Dedifferentiated amniotic fluid mesenchymal stem cell (primary cell): ENCODE results near the gene KISS1.

Experiments
- DNase-seq: peaks from one replicate; pipeline ENCODE4 v3.0.0-alpha.2; 2016; ENCODE audit errors: extremely low spot score

KISS1 gene

GRCh38 chr1:204155881-204156280 lies 40.4 kb downstream of the KISS1 start:
- no peak for DNase-seq

GRCh38 chr1:204154568-204155255 lies 41.6 kb downstream of the KISS1 start:
- DNase-seq, result no peak

GRCh38 chr1:204153667-204154066 lies 42.6 kb downstream of the KISS1 start:
- DNase-seq, result no peak

GRCh38 chr1:204152310-204153044 lies 43.8 kb downstream of the KISS1 start:
- no peak for DNase-seq

- DNase-seq, result peak; percentile 20
Observed at GRCh38 chr1:204151552-204152309, 44.6 kb downstream of the KISS1 start, which contains the start of gene ETNK2. ETNK2 (minus strand) TSS chr1:204152044; CDS start chr1:204151852, 192 bp downstream.

- DNase-seq, result no peak
Observed at GRCh38 chr1:204150702-204151551, 45.4 kb downstream of the KISS1 start.

GRCh38 chr1:204149635-204150565 lies 46.4 kb downstream of the KISS1 start:
- no peak for DNase-seq

GRCh38 chr1:204149107-204149506 lies 47.2 kb downstream of the KISS1 start:
- DNase-seq, result no peak

- no peak for DNase-seq
Observed at GRCh38 chr1:204147406-204148383, 48.6 kb downstream of the KISS1 start.

- DNase-seq, result no peak
Observed at GRCh38 chr1:204146965-204147364, 49.3 kb downstream of the KISS1 start.

GRCh38 chr1:204146309-204146708 lies 50.0 kb downstream of the KISS1 start:
- no peak for DNase-seq

- no peak for DNase-seq
Observed at GRCh38 chr1:204145033-204145504, 51.2 kb downstream of the KISS1 start.

- DNase-seq, result no peak
Observed at GRCh38 chr1:204143276-204144041, 52.8 kb downstream of the KISS1 start.

- no peak for DNase-seq
Observed at GRCh38 chr1:204142032-204142974, 54.0 kb downstream of the KISS1 start.

- DNase-seq, result no peak
Observed at GRCh38 chr1:204141131-204141530, 55.2 kb downstream of the KISS1 start.
